Activated CD8-positive, alpha-beta memory T cell treated with anti-CD3 and anti-CD28 coated beads, Interleukin-2, amount 50 U/mL, for 1 hour (primary cell): ENCODE data around the gene SLC38A8.

Source experiments
- DNase-seq: peaks from one replicate; pipeline ENCODE4 v3.0.0-alpha.2; 2020; ENCODE audit errors: extremely low read depth

Gene SLC38A8

GRCh38 chr16:84049403-84050060, 6.9 kb upstream of the SLC38A8 start:
- DNase-seq, result no peak

GRCh38 chr16:84048871-84049270, 6.3 kb upstream of the SLC38A8 start:
- DNase-seq, result no peak

- no peak for DNase-seq
Measured at GRCh38 chr16:84048270-84048669, 5.7 kb upstream of the SLC38A8 start.

GRCh38 chr16:84047626-84048025, 5.0 kb upstream of the SLC38A8 start:
- no peak for DNase-seq

GRCh38 chr16:84047206-84047605, 4.6 kb upstream of the SLC38A8 start:
- no peak for DNase-seq

DNA sequence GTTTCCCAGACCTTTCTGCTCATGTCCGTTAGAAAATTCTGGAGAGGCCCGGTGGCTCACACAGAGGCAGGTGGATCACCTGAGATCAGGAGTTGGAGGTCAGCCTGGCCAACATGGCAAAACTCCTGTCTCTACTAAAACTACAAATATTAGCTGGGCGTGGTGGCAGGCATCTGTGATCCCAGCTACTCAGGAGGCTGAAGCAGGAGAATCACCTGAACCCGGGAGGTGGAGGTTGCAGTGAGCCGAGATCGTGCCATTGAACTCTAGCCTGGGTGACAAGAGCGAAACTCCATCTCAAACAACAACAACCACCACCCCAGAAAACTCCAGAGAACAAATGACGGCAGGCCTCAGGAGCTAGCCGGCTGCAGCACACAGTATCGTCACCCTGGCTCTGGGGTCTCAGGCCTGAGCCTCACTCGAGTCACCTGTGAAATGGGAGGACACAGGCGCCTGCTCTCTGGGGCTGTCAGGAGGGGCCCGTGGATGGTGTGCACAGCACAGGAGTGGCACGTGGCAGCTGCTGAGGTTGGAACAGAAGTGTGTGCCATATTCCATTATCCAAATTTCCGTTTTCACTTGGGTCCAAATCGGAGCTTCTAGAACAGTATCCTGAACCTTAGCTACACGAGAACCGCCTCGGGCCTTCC, 3.3 kb upstream of the SLC38A8 start:
- no peak for DNase-seq

DNA sequence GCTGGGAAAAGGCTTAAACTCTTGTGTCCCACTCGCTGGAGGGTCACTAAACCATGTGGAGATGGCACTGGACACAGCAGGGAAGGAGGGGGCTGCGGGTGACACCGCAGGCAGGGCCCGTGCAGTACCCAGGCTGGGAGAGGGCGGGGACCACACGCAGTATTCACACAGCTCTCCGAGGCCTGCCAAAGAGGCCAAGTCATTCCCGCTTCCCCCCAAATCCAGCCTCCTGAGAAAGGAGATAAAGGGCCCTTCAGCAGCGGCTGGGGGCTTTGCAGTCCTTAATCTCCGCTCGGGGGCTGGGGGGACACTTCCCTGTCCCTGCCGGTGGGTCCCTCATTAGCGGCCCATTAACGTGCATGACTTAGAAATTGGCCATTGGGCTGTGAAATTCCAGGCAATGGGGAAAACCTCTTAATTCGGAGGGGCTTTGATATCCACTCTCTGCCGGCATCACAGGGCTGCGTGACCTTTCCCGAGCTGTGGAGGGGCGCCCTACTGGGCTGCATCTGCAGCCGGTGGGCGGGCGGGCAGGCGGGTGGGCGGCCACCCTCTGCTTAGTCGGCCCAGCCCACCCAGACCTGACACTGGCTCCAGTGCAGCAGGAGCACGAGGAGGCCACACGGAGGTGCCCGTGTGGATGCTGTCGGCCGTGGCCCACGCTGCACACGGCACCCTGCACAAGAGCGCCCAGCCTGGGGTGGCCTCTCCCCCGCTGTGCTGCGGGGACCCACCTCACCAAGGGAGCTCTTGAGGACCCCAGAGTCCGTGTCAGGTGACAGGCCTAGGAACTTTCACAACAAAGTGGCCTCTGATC, 2.6 kb upstream of the SLC38A8 start:
- no peak for DNase-seq

GRCh38 chr16:84044118-84044488, 1.5 kb upstream of the SLC38A8 start:
- no peak for DNase-seq

- no peak for DNase-seq
Measured at GRCh38 chr16:84043486-84044117, 1.0 kb upstream of the SLC38A8 start.

GRCh38 chr16:84042879-84043485, 387 bp upstream of the SLC38A8 start:
- no peak for DNase-seq

GRCh38 chr16:84041881-84042280, 714 bp downstream of the SLC38A8 start:
- DNase-seq, result no peak

DNA sequence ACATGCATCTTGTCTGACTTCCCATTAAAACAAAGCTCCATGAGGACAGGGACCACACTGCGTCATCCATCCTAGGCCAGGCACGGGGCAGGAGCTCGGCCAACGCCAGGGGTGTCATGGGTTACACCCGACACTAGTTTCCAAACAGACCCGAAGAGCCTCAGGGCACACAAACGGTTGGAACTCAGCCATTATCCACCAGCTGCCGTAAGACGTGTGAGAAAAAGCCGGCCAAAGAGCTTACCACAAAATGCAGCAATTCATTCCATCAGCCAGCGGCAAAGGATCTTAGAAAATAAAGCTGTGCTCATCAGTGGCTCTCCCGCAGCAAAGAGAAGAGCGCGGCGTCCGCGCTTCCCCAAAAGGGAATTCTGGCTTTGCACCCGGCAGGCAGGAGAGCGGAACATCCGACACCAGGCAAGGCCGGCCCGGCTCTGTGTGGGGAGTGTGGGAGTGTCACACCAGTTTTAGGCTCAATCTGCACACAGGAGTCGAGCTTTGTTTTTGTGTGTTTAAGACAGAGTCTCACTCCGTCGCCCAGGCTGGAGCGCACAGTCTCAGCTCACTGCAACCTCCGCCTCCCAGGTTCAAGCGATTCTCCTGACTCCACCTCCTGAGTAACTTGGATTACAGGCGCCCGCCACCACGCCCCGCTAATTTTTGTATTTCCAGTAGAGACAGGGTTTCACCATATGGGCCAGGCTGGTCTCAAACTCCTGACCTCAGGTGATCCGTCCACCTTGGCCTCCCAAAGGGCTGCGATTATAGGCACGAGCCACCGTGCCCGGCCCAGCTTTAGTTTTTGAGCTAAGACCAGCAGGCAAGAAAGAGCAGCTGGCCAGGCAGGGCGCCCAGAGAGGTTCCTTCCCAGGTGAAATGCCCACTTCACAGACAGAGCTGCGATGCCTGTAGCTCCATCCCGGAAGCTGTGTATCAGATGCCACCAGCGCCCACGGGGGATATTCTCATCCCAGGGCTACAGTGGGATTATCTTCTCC, 1.5 kb downstream of the SLC38A8 start:
- DNase-seq, result no peak

- no peak for DNase-seq
Measured at GRCh38 chr16:84040226-84040822, 2.3 kb downstream of the SLC38A8 start.

- DNase-seq, result no peak
Measured at GRCh38 chr16:84039696-84040095, 2.9 kb downstream of the SLC38A8 start.

GRCh38 chr16:84038469-84038868, 4.1 kb downstream of the SLC38A8 start:
- DNase-seq, result no peak

GRCh38 chr16:84036982-84037425, 5.6 kb downstream of the SLC38A8 start:
- DNase-seq, result no peak

- DNase-seq, result no peak
Measured at GRCh38 chr16:84036131-84036530, 6.5 kb downstream of the SLC38A8 start.

GRCh38 chr16:84034516-84034915, 8.1 kb downstream of the SLC38A8 start:
- DNase-seq, result no peak

- no peak for DNase-seq
Measured at GRCh38 chr16:84033251-84034195, 9.1 kb downstream of the SLC38A8 start.
